ENCODE results near the gene CLHC1.

CLHC1 gene

GRCh38 chr2:55168221-55169154, 63.6 kb downstream of the CLHC1 start:
- peak; percentile 87 for DNase-seq

DNA sequence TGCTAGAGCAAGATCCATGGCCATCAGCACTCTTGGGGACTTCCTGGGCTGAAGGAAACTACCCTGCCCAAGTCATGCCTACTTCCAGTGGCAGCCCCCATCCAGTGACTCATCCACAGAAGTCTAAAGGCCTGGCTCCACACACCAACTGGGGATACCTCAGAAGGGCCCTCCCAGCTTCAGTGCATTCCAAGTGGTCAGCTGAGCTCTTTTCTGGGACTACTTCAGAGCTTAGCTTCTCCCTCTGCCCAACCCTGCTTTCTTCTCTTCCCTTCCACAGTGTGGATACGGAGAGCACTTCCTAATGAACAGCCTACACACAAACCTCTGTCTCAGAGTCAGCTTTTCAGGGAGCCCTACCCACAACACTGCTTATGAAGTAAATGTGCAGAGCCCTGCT, 66.5 kb downstream of the CLHC1 start:
- DNase-seq = peak; percentile 73

GRCh38 chr2:55164534-55165480, 67.3 kb downstream of the CLHC1 start:
- DNase-seq = no peak

DNA sequence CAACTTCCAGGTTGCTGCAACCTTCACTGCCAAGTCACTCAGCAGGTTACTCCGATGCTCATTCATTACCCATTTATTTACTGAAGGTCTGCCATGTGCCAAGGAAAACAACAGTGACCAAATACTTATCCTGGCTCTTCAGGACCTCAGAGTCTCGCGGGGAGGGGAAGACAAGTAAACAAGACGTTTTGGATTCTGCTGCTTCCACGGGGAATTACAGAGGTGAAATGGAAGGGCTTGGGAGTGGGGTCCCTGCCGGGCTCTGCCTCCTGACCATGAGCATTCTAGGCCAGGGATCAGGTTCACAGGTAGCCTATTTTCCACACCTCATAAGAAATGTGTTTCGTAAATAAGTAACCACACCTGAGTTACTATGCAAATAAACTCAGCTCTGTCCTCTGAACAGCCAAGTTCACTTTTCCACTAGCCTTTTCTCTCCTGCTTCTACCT, 68.1 kb downstream of the CLHC1 start:
- no peak for DNase-seq

DNA sequence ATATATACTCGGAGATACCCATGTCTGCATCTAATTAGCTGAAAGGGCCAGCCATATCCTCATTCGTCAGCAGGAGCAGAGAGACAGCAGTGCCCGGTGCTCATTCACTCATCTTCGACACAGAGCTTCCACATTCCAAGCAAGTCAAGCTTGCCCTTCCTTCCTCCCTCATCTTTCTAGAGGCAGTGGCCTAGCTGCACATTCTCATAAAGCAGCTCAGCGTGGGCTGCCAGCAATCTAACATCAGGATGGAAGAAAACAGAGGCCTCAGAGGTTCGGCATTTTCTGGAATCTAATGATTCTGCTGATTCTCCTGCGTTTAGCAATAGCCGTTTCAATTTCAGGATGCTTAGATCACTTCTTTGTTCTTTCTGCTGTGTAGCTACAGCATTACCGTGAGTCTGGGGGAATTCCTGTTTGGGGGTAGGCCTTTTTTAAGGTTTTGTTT, 68.8 kb downstream of the CLHC1 start:
- peak; percentile 47 for DNase-seq

- no peak for DNase-seq
Measured at GRCh38 chr2:55162284-55163006, 69.6 kb downstream of the CLHC1 start.

DNA sequence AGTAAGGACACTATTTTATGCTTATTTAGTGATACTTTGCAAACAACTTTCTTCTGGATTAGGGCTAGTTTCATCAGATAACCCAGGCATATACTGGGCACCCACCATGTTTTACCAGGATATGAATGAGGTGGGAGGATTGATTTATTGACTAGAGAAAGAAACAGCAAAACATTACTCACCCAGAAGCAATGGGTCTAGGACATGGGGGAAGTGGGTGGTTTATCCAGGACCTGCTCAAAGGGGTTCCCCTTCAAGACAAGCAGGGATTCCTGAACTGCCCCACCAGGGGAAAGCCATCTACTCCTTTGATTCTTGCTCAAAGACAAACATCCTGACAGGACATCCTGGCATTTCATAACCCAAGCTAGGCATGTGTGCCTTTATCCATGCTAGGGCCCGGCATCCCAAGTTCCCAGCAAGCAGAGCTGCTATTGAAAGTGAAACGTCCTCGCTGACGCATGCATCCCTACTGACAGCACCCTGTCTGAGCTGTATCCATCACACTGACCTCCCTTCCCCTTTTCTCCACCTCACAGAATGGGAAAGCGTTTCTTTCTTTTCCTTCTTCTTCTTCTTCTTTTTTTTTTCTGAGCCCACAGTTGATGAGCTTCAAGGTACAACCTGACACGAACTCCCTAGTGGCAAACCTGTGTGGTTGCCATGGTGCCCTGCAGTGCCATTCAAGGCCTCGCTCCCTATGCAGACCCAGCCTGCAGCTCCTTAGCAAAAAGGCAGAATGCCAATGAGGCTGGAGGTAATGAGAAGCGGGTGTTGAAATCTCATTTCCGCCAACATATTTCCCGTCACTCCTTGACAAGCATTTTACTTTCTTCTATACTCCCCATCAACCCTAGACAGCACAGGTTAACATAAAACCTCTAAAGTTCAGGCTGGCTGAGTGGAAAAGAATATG, 70.5 kb downstream of the CLHC1 start:
- DNase-seq = no peak

DNA sequence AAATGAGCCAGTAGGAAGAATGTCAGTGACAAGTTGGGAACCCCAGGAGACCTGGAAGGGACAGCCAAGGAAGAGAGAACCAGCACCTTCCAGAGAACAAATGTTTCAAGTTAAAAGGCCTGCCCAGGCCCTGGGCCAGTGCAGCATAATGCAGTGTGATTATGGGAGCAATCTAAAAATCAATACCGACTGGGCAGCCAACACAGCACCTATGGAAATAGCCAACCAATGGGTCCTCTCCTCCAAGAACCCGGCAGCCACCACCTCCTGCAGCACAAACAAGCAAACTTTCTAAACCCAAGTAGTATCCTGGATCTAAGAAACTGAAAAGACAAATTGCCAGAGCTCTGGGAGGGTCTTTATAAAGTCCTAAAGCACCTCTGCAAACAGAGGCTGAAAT, 71.7 kb downstream of the CLHC1 start:
- DNase-seq = no peak

DNA sequence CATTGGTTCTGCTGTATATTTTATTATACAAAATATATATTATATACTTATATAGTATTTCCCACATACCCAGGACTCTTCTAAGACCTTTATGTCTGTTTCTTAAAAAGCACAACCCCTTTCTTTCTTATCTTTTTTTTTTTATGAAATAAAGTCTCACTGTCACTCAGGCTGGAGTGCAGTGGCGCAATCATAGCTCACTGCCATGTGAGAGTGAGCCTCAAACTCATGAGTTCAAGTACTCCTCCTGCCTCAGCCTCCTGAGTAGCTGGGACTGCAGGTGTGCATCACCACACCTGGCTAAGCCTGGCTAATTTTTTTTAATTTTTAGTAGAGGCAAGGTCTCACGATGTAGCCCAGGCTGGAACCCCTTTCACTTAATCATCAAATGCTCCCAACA, 72.3 kb downstream of the CLHC1 start:
- DNase-seq = no peak

- no peak for DNase-seq
Measured at GRCh38 chr2:55159037-55159651, 72.9 kb downstream of the CLHC1 start.

- no peak for DNase-seq
Measured at GRCh38 chr2:55158111-55158814, 73.8 kb downstream of the CLHC1 start.

GRCh38 chr2:55157474-55157884, 74.6 kb downstream of the CLHC1 start:
- DNase-seq = peak; percentile 83

DNA sequence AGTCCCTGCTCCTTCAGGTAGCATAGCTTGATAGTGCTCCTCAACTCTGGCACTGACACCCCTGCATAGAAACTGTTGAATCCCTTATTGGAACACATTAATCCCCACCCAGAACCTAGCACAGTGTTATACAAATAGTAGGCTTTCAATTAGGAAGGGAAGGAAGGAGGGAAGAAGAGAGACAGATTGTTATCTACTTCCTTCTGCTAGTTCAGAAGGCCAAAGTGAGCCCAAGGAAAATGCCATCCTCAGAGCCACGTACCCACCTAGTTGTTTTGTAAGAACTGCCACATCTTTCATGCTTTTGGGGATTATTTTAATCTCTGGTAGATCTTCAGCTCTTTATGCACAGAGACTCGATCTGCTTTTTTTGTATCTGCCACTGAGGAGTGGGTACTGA, 75.1 kb downstream of the CLHC1 start:
- no peak for DNase-seq

GRCh38 chr2:55156326-55156725, 75.8 kb downstream of the CLHC1 start:
- no peak for DNase-seq

DNA sequence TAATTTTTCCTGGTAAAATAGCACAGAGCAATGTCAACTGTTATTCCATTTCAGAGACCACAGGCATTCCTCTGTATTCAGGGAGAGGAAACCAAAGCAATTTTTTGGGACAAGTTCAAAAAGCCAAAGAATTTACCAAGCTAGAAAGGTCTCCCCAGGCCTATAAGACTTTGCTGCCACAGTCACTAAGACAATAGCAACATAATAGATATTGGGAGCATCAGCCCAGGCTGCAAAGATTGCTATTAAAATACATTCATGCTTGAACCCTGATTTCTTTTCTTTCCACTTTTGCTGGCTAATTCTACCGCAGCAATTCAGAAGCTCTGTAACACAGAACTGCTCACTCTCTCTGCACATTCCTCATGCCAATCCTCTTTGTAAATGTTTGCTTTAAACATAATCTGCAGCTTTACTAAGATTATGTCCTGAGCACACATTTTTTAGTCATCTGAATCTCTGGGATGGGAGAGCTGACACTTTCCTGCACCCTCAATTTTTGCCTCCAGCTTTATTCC, 76.3 kb downstream of the CLHC1 start:
- DNase-seq = peak; percentile 83

DNA sequence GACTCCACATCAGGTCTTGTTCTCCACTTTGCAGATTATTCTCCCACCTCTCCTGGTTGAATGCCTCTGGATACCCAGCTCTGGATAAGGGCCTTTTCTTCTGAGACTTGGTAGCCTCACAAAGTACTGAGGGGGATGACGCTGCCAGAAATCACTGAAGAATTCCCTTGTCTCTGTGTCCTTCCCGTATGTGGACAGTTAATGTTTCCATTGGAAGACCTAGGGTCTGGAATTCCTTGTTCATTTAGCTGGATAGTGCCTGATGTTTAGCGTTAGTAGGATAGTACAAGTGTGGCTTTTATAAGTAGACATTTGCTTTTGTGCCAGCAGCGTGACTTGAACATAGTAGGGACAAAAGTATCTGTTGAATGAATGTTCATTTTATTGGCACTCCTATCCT, 76.9 kb downstream of the CLHC1 start:
- no peak for DNase-seq

GRCh38 chr2:55154525-55155030, 77.5 kb downstream of the CLHC1 start:
- DNase-seq = no peak

DNA sequence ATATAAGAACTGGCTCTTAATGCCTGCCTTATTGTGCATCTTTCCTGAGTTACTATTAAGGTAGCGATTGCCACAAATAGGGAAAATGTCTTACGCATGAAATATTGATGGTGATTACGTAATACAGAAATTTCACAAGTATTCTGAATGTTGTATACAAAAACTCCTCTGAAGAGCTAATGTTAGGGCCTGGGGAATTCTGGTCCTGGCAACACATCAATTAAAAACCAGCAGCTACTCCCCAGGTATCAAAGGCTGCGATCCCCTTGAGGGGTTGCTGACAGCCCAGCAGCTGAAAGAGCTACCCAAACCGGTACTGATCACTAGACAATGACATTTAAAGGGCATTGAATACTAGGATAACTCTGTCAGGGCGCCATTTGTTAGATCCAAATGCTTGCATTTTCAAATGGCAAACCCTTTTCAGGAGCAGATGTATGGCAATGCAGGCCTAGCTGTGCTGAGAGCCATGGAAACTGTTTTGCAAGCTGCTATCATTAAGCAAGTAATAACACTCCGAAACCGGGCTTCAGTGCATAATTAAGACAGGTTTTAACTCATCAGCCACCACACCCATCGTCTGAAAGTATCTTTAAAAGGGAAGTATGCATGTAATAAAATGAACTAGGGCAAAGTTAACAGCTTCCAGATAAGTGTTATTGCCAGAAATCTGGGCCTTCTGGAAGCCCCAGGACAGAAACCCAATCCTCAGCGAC, 78.4 kb downstream of the CLHC1 start:
- no peak for DNase-seq
